HepG2 (cell line): ENCODE measurements around the gene CAPS. TPM values are rescaled to one million over a fixed set of nuclear protein-coding genes. Genes with fewer than 3 reads are reported as not detected.

Experiments used
- CSRNP1 ChIP-seq: sonication (generic); formaldehyde crosslinking; IDR thresholded peaks from 2 replicates; pipeline ENCODE4 v1.8.1; 2023; ENCODE audit warnings: mild to moderate bottlenecking, missing genetic modification reagents
- EZH2 ChIP-seq: conservative IDR thresholded peaks from 2 replicates; pipeline ENCODE4 v1.6.1; 2012; ENCODE audit warnings: mild to moderate bottlenecking, low read depth, low read length, moderate library complexity
- FOXO1 ChIP-seq: sonication (generic); formaldehyde crosslinking; IDR thresholded peaks from 2 replicates; pipeline ENCODE4 v1.4.0; 2020; ENCODE audit warnings: missing genetic modification reagents
- GZF1 ChIP-seq: sonication (generic); formaldehyde crosslinking; IDR thresholded peaks from 2 replicates; pipeline ENCODE4 v1.5.1; 2020; ENCODE audit warnings: mild to moderate bottlenecking, missing genetic modification reagents
- HDAC6 ChIP-seq: fragments of 200-600 bp; sonication (generic); IDR thresholded peaks from 2 replicates; pipeline ENCODE4 v1.7.0; 2017; ENCODE audit warnings: mild to moderate bottlenecking, antibody characterized with exemption, low read length, low read depth
- ISX ChIP-seq: sonication (generic); formaldehyde crosslinking; conservative IDR thresholded peaks from 2 replicates; pipeline ENCODE4 v1.5.0; 2020; ENCODE audit warnings: missing genetic modification reagents
- KDM6A ChIP-seq: IDR thresholded peaks from 2 replicates; pipeline ENCODE4 v1.6.1; 2016; ENCODE audit warnings: low read depth
- MAZ ChIP-seq, 2 experiments: sonication (generic) in 1 of 2; formaldehyde crosslinking in 1 of 2; IDR thresholded peaks; 2 replicates each; pipeline versions ENCODE4 v1.5.0 to v1.6.1; 2012 to 2020; ENCODE audit warnings: low read depth in 2 of 2, mild to moderate bottlenecking in 2 of 2, borderline replicate concordance in 1 of 2, improper control_type of control experiment in 1 of 2, low read length in 1 of 2, missing genetic modification reagents in 1 of 2, moderate library complexity in 1 of 2
- MED13 ChIP-seq: sonication (generic); formaldehyde crosslinking; IDR thresholded peaks from 2 replicates; pipeline ENCODE4 v1.5.0; 2020; ENCODE audit warnings: missing genetic modification reagents
- MXD3 ChIP-seq: IDR thresholded peaks from 2 replicates; pipeline ENCODE4 v1.6.1; 2016; ENCODE audit warnings: mild to moderate bottlenecking, missing biosample characterization, missing genetic modification reagents
- PHF8 ChIP-seq: sonication (generic); formaldehyde crosslinking; IDR thresholded peaks from 2 replicates; pipeline ENCODE4 v1.5.0; 2020; ENCODE audit warnings: missing genetic modification reagents
- RARG ChIP-seq: sonication (generic); formaldehyde crosslinking; IDR thresholded peaks from 2 replicates; pipeline ENCODE4 v1.4.0; 2020; ENCODE audit warnings: low read depth, mild to moderate bottlenecking, missing genetic modification reagents
- SOX6 ChIP-seq, 2 experiments: fragments of 450-650 bp in 1 of 2; sonication (generic) in 1 of 2; formaldehyde crosslinking in 1 of 2; IDR thresholded peaks; 2 replicates each; pipeline versions ENCODE4 v1.4.0 to v1.6.1; 2017 to 2020; ENCODE audit warnings: antibody characterized with exemption in 1 of 2, mild to moderate bottlenecking in 1 of 2, missing genetic modification reagents in 1 of 2
- SP1 ChIP-seq, 2 experiments: fragments of 450-650 bp in 1 of 2; sonication (generic) in 1 of 2; formaldehyde crosslinking in 1 of 2; IDR thresholded peaks; 2 replicates each; pipeline versions ENCODE4 v1.4.0 to v1.6.1; 2016 to 2020; ENCODE audit warnings: missing genetic modification reagents in 1 of 2
- ZBTB7A ChIP-seq: sonication (generic); formaldehyde crosslinking; IDR thresholded peaks from 2 replicates; pipeline ENCODE4 v1.8.0; 2022; ENCODE audit warnings: mild to moderate bottlenecking, missing genetic modification reagents
- ZNF124 ChIP-seq: sonication (generic); formaldehyde crosslinking; IDR thresholded peaks from 2 replicates; pipeline ENCODE4 v1.4.0; 2020; ENCODE audit warnings: missing genetic modification reagents
- ZNF225 ChIP-seq: sonication (generic); formaldehyde crosslinking; IDR thresholded peaks from 2 replicates; pipeline ENCODE4 v1.4.0; 2020; ENCODE audit warnings: mild to moderate bottlenecking, missing genetic modification reagents
- ZNF556 ChIP-seq: sonication (generic); formaldehyde crosslinking; IDR thresholded peaks from 2 replicates; pipeline ENCODE4 v1.4.0; 2020; ENCODE audit warnings: mild to moderate bottlenecking, missing genetic modification reagents, borderline replicate concordance
- ZNF768 ChIP-seq: sonication (generic); formaldehyde crosslinking; IDR thresholded peaks from 2 replicates; pipeline ENCODE4 v1.4.0; 2020; ENCODE audit warnings: missing genetic modification reagents
- ZSCAN5A ChIP-seq: sonication (generic); formaldehyde crosslinking; IDR thresholded peaks from 2 replicates; pipeline ENCODE4 v1.8.0; 2022; ENCODE audit warnings: mild to moderate bottlenecking, missing genetic modification reagents, borderline replicate concordance
- polyA plus RNA-seq, 8 experiments: library from polyadenylated mRNA; depleted of rRNA in 3 of 8; stranded (reverse) in 7 of 8; unstranded in 1 of 8; fragments of >200 nt; fragmentation: Illumina TruSeq in 4 of 8; extraction: Trizol in 4 of 8; gene quantifications; 2 replicates each; pipeline versions ENCODE4 v1.2.1 to v1.2.3, GENCODE V29; 2011 to 2016; ENCODE audit warnings: low read depth in 4 of 8, missing spikeins in 1 of 8, mixed read lengths in 1 of 8; ENCODE audit not compliant: insufficient read depth in 1 of 8
- total RNA-seq, 5 experiments: library from RNA; depleted of rRNA; stranded (reverse); fragments of >200 nt; fragmentation: Illumina TruSeq; extraction: Trizol; gene quantifications; 2 replicates each; pipeline ENCODE4 v1.2.3, GENCODE V29; 2016; ENCODE audit warnings: low read depth in 1 of 5
- TF ChIP-seq, protein P1 (sequence below): sonication (generic); formaldehyde crosslinking; IDR thresholded peaks from 2 replicates; pipeline ENCODE4 v1.4.0; 2020; ENCODE audit warnings: missing genetic modification reagents, borderline replicate concordance

CAPS gene
- total and polyA plus RNA-seq, 2 of the 13 experiments (the other 11 are each of a cell fraction or from before 2014, with no cell fraction given): 3.1 TPM

DNA sequence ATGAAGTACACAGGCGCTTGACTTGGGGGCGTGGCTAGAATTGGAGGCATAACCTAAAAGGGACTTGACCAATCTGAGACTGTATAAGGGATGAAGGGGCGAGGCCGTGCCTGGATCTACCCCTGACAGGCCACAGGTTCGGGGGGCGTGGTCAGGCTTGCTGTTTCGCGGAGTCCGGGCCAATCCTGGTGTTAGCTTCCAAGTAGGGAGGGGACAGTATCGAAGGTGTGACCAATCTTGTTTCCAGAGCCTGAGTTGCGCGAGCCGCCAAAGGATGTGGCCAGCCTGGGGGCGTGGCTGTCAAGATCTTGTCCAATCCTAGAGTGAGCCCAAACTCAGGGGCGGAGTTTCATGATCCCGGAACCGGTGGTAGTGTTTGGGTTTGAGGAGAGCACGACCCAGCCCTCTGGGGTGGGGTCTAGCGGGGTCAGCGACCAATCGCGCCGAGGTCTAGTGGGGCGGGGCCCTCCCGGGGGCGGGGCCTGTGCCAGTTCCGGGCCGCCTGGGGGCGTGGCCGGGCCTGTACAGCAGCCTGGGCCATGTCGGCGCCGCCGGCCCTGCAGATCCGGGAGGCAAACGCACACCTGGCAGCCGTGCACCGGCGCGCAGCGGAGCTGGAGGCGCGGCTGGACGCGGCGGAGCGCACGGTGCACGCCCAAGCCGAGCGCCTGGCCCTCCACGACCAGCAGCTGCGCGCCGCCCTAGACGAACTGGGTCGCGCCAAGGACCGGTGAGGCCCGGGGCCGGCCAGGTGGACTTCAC, 9.5 kb upstream of the CAPS start, which contains the start of gene VMAC (continued):
- TF ChIP-seq RARG (CRISPR knock-in tag): no peak
- TF ChIP-seq, protein P1, sequence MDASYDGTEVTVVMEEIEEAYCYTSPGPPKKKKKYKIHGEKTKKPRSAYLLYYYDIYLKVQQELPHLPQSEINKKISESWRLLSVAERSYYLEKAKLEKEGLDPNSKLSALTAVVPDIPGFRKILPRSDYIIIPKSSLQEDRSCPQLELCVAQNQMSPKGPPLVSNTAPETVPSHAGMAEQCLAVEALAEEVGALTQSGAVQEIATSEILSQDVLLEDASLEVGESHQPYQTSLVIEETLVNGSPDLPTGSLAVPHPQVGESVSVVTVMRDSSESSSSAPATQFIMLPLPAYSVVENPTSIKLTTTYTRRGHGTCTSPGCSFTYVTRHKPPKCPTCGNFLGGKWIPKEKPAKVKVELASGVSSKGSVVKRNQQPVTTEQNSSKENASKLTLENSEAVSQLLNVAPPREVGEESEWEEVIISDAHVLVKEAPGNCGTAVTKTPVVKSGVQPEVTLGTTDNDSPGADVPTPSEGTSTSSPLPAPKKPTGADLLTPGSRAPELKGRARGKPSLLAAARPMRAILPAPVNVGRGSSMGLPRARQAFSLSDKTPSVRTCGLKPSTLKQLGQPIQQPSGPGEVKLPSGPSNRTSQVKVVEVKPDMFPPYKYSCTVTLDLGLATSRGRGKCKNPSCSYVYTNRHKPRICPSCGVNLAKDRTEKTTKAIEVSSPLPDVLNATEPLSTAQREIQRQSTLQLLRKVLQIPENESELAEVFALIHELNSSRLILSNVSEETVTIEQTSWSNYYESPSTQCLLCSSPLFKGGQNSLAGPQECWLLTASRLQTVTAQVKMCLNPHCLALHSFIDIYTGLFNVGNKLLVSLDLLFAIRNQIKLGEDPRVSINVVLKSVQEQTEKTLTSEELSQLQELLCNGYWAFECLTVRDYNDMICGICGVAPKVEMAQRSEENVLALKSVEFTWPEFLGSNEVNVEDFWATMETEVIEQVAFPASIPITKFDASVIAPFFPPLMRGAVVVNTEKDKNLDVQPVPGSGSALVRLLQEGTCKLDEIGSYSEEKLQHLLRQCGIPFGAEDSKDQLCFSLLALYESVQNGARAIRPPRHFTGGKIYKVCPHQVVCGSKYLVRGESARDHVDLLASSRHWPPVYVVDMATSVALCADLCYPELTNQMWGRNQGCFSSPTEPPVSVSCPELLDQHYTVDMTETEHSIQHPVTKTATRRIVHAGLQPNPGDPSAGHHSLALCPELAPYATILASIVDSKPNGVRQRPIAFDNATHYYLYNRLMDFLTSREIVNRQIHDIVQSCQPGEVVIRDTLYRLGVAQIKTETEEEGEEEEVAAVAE (CRISPR knock-in tag): no peak
- no peak for TF ChIP-seq ZNF225 (CRISPR knock-in tag)
- peak; percentile 42; the same call in 1 of the 2 replicates for TF ChIP-seq ZNF124
- peak; percentile 70; the same call in 1 of the 2 replicates for TF ChIP-seq ZNF768 (CRISPR knock-in tag)
- TF ChIP-seq ZBTB7A (CRISPR knock-in tag): no peak
- no peak for TF ChIP-seq HDAC6
- peak; percentile 49; the same call in 1 of the 2 replicates for TF ChIP-seq ZNF556 (CRISPR knock-in tag)
- TF ChIP-seq ZSCAN5A: no peak
- no peak for TF ChIP-seq FOXO1 (CRISPR knock-in tag)
- TF ChIP-seq SP1 (IDR thresholded peaks at IDR 0.05): no peak
- peak; percentile 70 for TF ChIP-seq SP1 (CRISPR knock-in tag; IDR thresholded peaks at IDR 0.05)
- peak; percentile 55 for TF ChIP-seq PHF8 (CRISPR knock-in tag)
- TF ChIP-seq SOX6 (IDR thresholded peaks at IDR 0.05): no peak
- no peak for TF ChIP-seq SOX6 (CRISPR knock-in tag; IDR thresholded peaks at IDR 0.05)
- TF ChIP-seq CSRNP1 (CRISPR knock-in tag): 0 out of 2 replicates have a peak, but pooled peaks have one; percentile 53
- no peak for TF ChIP-seq MED13 (CRISPR knock-in tag)
- TF ChIP-seq MAZ (IDR thresholded peaks at IDR 0.05; ENCODE audit: borderline replicate concordance, low read depth, low read length): no peak
- peak; percentile 79 for TF ChIP-seq MAZ (CRISPR knock-in tag; IDR thresholded peaks at IDR 0.05; ENCODE audit: low read depth)
- TF ChIP-seq MXD3 (CRISPR knock-in tag): peak; percentile 30; the same call in 1 of the 2 replicates
- TF ChIP-seq EZH2: no peak
- no peak for TF ChIP-seq ISX
- TF ChIP-seq KDM6A: no peak
- TF ChIP-seq GZF1 (CRISPR knock-in tag): no peak
